Activated CD4-positive, CD25-positive, alpha-beta regulatory T cell treated with anti-CD3 and anti-CD28 coated beads, Interleukin-2, amount 50 U/mL, for 16 hours (primary cell): ENCODE measurements around the gene MAOA.
"Not testable (repeated sequence)": the region's sequence is repeated elsewhere in the genome, so short reads cannot be mapped to it uniquely, and the experiment has no call there.

Experiments
- DNase-seq: peaks from one replicate; pipeline ENCODE4 v3.0.0-alpha.2; 2020; ENCODE audit warnings: low read depth, low spot score

The MAOA gene

GRCh38 chrX:43663173-43663572, 7.1 kb downstream of the MAOA start:
- DNase-seq, result no peak

- DNase-seq, result no peak
Measured at GRCh38 chrX:43664258-43664657, 8.2 kb downstream of the MAOA start.

- no peak for DNase-seq
Measured at GRCh38 chrX:43664708-43665107, 8.6 kb downstream of the MAOA start.

GRCh38 chrX:43666311-43666912, 10.3 kb downstream of the MAOA start:
- DNase-seq, result no peak

- DNase-seq, result not testable (repeated sequence)
Measured at GRCh38 chrX:43675965-43676628, 20.0 kb downstream of the MAOA start.

GRCh38 chrX:43676971-43677572, 21.0 kb downstream of the MAOA start:
- DNase-seq, result no peak

- DNase-seq, result no peak
Measured at GRCh38 chrX:43677993-43678392, 21.9 kb downstream of the MAOA start.

GRCh38 chrX:43679058-43679457, 23.0 kb downstream of the MAOA start:
- DNase-seq, result no peak

- DNase-seq, result no peak
Measured at GRCh38 chrX:43679778-43680177, 23.7 kb downstream of the MAOA start.

GRCh38 chrX:43682726-43683125, 26.6 kb downstream of the MAOA start:
- DNase-seq, result no peak

GRCh38 chrX:43685221-43685620, 29.1 kb downstream of the MAOA start:
- DNase-seq, result no peak

GRCh38 chrX:43688586-43688985, 32.5 kb downstream of the MAOA start:
- no peak for DNase-seq

- DNase-seq, result no peak
Measured at GRCh38 chrX:43693602-43694406, 37.7 kb downstream of the MAOA start.

GRCh38 chrX:43699475-43699874, 43.4 kb downstream of the MAOA start:
- no peak for DNase-seq

- DNase-seq, result no peak
Measured at GRCh38 chrX:43702079-43702524, 46.0 kb downstream of the MAOA start.

GRCh38 chrX:43702660-43703059, 46.6 kb downstream of the MAOA start:
- no peak for DNase-seq

- DNase-seq, result no peak
Measured at GRCh38 chrX:43703211-43703791, 47.2 kb downstream of the MAOA start.

GRCh38 chrX:43706786-43707370, 50.8 kb downstream of the MAOA start:
- no peak for DNase-seq

GRCh38 chrX:43707812-43708548, 51.9 kb downstream of the MAOA start:
- DNase-seq, result no peak

GRCh38 chrX:43716144-43716543, 60.0 kb downstream of the MAOA start:
- no peak for DNase-seq

- DNase-seq, result no peak
Measured at GRCh38 chrX:43716696-43717095, 60.6 kb downstream of the MAOA start.
